ENCODE results near the gene ANXA11.

The ANXA11 gene

DNA sequence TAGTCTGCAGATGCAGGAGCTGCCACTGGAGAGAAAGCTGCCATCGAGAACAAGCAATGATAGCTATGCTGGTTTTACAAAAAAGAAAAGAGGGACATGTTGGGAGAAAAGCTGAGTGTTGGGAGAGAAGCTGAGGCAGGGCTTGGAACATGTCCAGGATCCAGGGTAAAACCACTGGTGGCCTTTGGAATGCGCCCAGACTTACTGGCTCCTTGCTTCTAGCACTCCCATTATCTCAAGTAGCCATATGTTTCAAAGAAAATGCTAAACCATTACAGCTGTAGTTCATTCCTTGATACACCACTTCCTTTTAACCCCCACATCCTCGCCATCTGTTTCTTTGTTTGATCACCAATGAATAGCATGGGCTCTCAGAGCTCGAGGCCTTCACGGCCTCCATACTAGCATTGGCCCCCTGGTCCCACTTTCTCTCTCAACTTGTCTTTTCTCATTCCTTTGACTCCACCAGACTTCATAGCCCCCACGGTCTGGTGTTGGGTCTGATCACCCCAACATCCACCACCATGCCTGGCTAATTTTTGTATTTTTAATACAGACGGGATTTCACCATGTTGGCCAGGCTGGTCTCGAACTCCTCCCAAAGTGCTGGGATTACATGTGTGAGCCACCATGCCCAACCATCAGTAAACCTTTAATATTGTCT lies 96.6 kb downstream of the ANXA11 start:
- DNase-seq (ENCODE audit: low read depth in 2 of 2, low spot score in 1 of 2), result no peak

DNA sequence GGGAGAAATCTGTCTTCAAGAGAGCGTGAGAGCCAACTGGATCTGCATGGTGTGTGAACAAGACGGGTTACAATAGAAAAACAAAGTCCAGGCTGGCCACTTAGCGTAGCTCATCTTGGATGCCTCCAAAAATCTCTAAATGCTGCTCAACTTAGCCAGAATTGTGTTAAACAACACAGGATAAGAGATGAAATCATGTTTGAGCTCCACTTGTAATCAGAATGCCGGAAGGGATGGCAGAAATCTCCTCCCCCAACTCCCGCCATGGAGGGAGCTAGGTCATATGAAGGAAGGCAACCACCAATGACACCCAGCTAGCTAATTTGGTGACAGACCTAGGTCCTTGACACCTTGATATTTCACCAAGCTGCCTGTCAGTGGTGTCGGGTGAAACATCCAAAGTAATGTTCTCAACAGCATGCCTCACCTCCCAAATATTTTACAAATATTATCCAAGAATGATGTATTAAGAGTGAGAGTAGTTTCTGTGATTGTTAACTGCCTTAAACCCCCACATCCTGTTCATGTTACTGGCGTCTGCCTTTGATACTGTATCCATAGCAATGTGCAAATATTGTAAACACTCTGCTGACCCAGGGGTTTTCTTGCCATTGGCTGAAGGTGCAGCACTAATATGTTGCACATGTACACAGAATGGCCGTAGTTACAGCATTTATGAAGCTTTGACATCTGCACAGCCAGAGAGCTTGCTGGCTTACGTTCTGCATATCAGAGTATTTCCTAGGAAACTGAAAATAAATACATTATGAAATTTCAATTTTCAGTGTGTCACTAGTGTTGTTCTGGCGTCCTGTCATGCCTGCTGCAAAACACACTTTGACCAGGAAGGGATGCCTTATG lies 101.0 kb downstream of the ANXA11 start:
- no peak for DNase-seq (ENCODE audit: low read depth in 2 of 2, low spot score in 1 of 2)

Data from stimulated activated CD8-positive, alpha-beta memory T cell treated with anti-CD3 and anti-CD28 coated beads, Interleukin-4, amount 100 ng/mL, for 1 hour (primary cell).